MCF 10A (cell line): ENCODE results near the gene LAMB4. TPM values are rescaled to one million over a fixed set of nuclear protein-coding genes. Genes with fewer than 3 reads are reported as not detected.

Source experiments
- BruUV-seq: library from RNA; stranded (reverse); fragments of 400-500 nt; replicated peaks from 2 replicates; lab custom pipeline; 2021; lab: Mats Ljungman, UMichigan
- CTCF ChIA-PET: fragments of 300-600 bp; sonication (Branson Sonifier 250); formaldehyde crosslinking; extraction: SDS; loops from one replicate; lab custom pipeline; 2021; ENCODE audit warnings: antibody characterized with exemption, inconsistent platforms; lab: Yijun Ruan, JAX
- POLR2A ChIA-PET: fragments of 300-600, 350-650 bp; sonication (Branson Sonifier 250); formaldehyde crosslinking; extraction: SDS; loops from one replicate; lab custom pipeline; 2020; ENCODE audit warnings: antibody characterized with exemption, inconsistent platforms; lab: Yijun Ruan, JAX
- DNase-seq: peaks from one replicate; pipeline ENCODE4 v3.0.0-alpha.2; 2018; ENCODE audit not compliant: unreplicated experiment
- H3K27ac Mint-ChIP-seq: one replicate; pipeline ENCODE4 v1.8.0; 2022; ENCODE audit warnings: mild to moderate bottlenecking, low read depth, mixed read lengths; ENCODE audit not compliant: unreplicated experiment
- H3K27me3 Mint-ChIP-seq: one replicate; pipeline ENCODE4 v1.8.0; 2022; ENCODE audit warnings: mixed read lengths; ENCODE audit not compliant: insufficient read depth, unreplicated experiment
- H3K36me3 Mint-ChIP-seq: one replicate; pipeline ENCODE4 v1.8.0; 2022; ENCODE audit warnings: mild to moderate bottlenecking, moderate library complexity, mixed read lengths; ENCODE audit not compliant: insufficient read depth, unreplicated experiment
- H3K4me1 Mint-ChIP-seq: one replicate; pipeline ENCODE4 v1.8.0; 2022; ENCODE audit warnings: mixed read lengths; ENCODE audit not compliant: insufficient read depth, unreplicated experiment
- H3K4me3 Mint-ChIP-seq: one replicate; pipeline ENCODE4 v1.8.0; 2022; ENCODE audit warnings: mild to moderate bottlenecking, moderate library complexity, mixed read lengths; ENCODE audit not compliant: unreplicated experiment
- H3K9me3 Mint-ChIP-seq: one replicate; pipeline ENCODE4 v1.8.0; 2022; ENCODE audit warnings: mixed read lengths; ENCODE audit not compliant: unreplicated experiment
- intact Hi-C: fragments of 100-400 bp; cut with micrococcal nuclease; formaldehyde crosslinking; loops from 2 replicates; pipeline ENCODE4 v1.14.1; 2022
- total RNA-seq: library from RNA; stranded (reverse); gene quantifications from 2 replicates; pipeline ENCODE4 v1.2.3, GENCODE V29; 2022
- TF ChIP-seq, protein P1 (sequence below): fragments of 200-600 bp; IDR thresholded peaks from one replicate; pipeline ENCODE4 v1.8.0; 2022; ENCODE audit warnings: antibody characterized with exemption, mild to moderate bottlenecking; ENCODE audit not compliant: unreplicated experiment

LAMB4 gene
- total RNA-seq, 1 experiment from 2014 or later = 0.35 TPM

- H3K27ac Mint-ChIP-seq = no peak overlapping the region
- TF ChIP-seq, protein P1, sequence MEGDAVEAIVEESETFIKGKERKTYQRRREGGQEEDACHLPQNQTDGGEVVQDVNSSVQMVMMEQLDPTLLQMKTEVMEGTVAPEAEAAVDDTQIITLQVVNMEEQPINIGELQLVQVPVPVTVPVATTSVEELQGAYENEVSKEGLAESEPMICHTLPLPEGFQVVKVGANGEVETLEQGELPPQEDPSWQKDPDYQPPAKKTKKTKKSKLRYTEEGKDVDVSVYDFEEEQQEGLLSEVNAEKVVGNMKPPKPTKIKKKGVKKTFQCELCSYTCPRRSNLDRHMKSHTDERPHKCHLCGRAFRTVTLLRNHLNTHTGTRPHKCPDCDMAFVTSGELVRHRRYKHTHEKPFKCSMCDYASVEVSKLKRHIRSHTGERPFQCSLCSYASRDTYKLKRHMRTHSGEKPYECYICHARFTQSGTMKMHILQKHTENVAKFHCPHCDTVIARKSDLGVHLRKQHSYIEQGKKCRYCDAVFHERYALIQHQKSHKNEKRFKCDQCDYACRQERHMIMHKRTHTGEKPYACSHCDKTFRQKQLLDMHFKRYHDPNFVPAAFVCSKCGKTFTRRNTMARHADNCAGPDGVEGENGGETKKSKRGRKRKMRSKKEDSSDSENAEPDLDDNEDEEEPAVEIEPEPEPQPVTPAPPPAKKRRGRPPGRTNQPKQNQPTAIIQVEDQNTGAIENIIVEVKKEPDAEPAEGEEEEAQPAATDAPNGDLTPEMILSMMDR = no peak
- peaks cover 11% of the 10 kb centered on the region for H3K4me1 Mint-ChIP-seq
- no peak for DNase-seq
- intact Hi-C loops = no loop called here
- ChIA-PET CTCF (interaction anchor here (0.6 to 1.6 kb wide), 4 partner anchors 10 to 163 kb away, joined by 3 to 5 read pairs (median 4); no protein-coding TSS in a partner anchor), POLR2A (interaction anchor here (0.6 to 11.8 kb wide), 10 partner anchors 10 to 1171 kb away, joined by 3 to 117 read pairs (median 5); partner anchors contain the start of gene LAMB1)
- BruUV-seq = no TSS peak
- no peaks in the 10 kb centered on the region for H3K9me3 Mint-ChIP-seq
- H3K36me3 Mint-ChIP-seq = peaks cover 100% of the 10 kb centered on the region
- H3K4me3 Mint-ChIP-seq = no peak overlapping the region
- H3K27me3 Mint-ChIP-seq = no peaks in the 10 kb centered on the region
Observed at GRCh38 chr7:107982918-107983389, 147.2 kb downstream of the LAMB4 start.

DNA sequence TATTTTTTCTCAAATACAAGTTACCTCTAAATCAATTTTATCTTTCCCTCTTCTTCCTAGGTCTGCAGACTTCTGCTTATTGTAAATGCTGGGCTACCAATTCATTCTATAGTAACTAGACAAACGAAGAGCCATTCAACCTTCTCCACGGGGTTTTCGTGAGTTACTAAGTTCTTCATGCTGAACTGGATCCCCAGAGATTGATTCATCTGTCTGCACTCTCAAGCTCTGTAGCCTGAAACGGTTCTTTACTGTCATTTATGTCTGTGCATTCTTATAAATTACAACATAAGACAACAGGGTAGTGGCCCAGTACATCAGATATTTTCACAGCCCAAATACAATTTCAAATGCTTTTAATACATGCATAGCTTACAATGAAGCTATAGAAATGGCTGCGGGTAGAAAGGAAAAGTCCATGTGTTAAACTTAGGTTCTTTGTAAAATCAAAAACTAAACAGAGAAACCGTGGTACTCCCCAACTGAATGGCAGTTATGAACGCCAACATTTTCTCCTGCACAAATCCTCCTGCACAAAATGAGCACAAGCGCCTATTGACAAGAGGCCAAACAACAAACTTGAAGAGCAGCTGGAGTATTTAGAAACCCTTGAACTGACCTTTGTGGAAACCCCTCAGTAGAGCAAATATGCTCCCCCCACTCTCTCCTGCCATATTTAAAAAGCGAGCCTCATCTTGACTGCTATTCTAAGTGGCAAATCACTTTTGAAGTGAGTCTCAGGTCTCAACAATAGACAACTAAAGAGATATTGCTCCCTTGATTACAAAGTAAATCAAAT, 147.9 kb downstream of the LAMB4 start:
- intact Hi-C loops = no loop called here
- ChIA-PET CTCF (interaction anchor here (0.9 to 1.7 kb wide), 4 partner anchors 9 to 164 kb away, joined by 3 to 5 read pairs (median 4); no protein-coding TSS in a partner anchor), POLR2A (interaction anchor here (0.9 to 11.8 kb wide), 10 partner anchors 8 to 163 kb away, joined by 3 to 117 read pairs (median 4); partner anchors contain the start of gene LAMB1)
- TF ChIP-seq, protein P1 = no peak
- Mint-ChIP-seq H3K4me1 (peaks cover 7% of the 10 kb centered on the region), H3K27ac (no peak overlapping the region), H3K27me3 (no peaks in the 10 kb centered on the region), H3K4me3 (no peak overlapping the region), H3K36me3 (peaks cover 100% of the 10 kb centered on the region), H3K9me3 (no peaks in the 10 kb centered on the region)
- DNase-seq = no peak
- BruUV-seq = no TSS peak

GRCh38 chr7:107981466-107981865, 148.7 kb downstream of the LAMB4 start:
- no peaks in the 10 kb centered on the region for H3K27me3 Mint-ChIP-seq
- intact Hi-C loops = no loop called here
- DNase-seq = no peak
- TF ChIP-seq, protein P1 = no peak
- no peak overlapping the region for H3K4me3 Mint-ChIP-seq
- BruUV-seq = no TSS peak
- no peak overlapping the region for H3K27ac Mint-ChIP-seq
- H3K9me3 Mint-ChIP-seq = no peaks in the 10 kb centered on the region
- CTCF ChIA-PET = interaction anchor here (0.6 to 1.7 kb wide), 6 partner anchors 8 to 165 kb away, joined by 3 to 5 read pairs (median 4); no protein-coding TSS in a partner anchor
- peaks cover 100% of the 10 kb centered on the region for H3K36me3 Mint-ChIP-seq
- H3K4me1 Mint-ChIP-seq = peaks cover 5% of the 10 kb centered on the region
- POLR2A ChIA-PET = interaction anchor here (0.7 to 11.8 kb wide), 7 partner anchors 8 to 91 kb away, joined by 3 to 117 read pairs (median 6); partner anchors contain the start of gene DLD

DNA sequence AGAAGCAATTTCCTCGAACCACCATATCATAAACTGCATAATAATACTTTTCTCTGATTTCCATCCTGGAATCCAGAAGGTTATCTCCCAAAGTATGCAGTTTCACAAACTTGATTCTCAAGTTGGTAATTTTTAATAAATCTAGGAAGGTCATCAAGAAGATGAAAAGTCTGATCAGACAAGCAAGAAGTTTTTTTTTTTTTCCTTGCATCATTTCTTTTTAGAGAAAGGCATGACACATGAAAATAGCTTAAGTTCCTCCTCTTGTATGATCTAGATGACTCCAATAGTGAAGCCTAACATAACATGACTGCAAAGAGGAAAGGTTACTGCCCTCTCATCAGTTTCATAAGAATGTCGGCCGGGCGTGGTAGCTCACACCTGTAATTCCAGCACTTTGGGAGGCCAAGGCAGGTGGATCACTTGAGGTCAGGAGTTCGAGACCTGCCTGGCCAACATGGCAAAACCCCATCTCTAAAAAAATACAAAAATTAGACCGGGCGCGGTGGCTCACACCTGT, 149.4 kb downstream of the LAMB4 start:
- intact Hi-C loops = no loop called here

More for the DNA sequence above, 149.4 kb downstream of the LAMB4 start:
- no TSS peak for BruUV-seq
- no peaks in the 10 kb centered on the region for H3K27me3 Mint-ChIP-seq
- H3K36me3 Mint-ChIP-seq = peaks cover 100% of the 10 kb centered on the region
- no peak overlapping the region for H3K4me3 Mint-ChIP-seq
- no peaks in the 10 kb centered on the region for H3K9me3 Mint-ChIP-seq
- ChIA-PET CTCF (interaction anchor here (0.6 to 1.1 kb wide), 5 partner anchors 11 to 165 kb away, joined by 3 to 5 read pairs (median 4); no protein-coding TSS in a partner anchor), POLR2A (interaction anchor here (0.7 to 11.8 kb wide), 7 partner anchors 7 to 90 kb away, joined by 3 to 117 read pairs (median 4); partner anchors contain the start of gene DLD)
- peaks cover 6% of the 10 kb centered on the region for H3K4me1 Mint-ChIP-seq
- H3K27ac Mint-ChIP-seq = no peak overlapping the region
- no peak for DNase-seq
- TF ChIP-seq, protein P1 = no peak
